IPS-18a (cell line): ENCODE measurements around the gene SIGLEC1.

ENCODE experiments used
- H3K27ac ChIP-seq: one replicate; pipeline ENCODE4 v1.5.1; 2013; ENCODE audit warnings: low read length
- H3K27me3 ChIP-seq: one replicate; pipeline ENCODE4 v1.6.1; 2013; ENCODE audit warnings: mild to moderate bottlenecking, low read length; ENCODE audit not compliant: control insufficient read depth, insufficient read depth
- H3K36me3 ChIP-seq: one replicate; pipeline ENCODE4 v1.6.1; 2013; ENCODE audit warnings: low read depth, low read length; ENCODE audit not compliant: control insufficient read depth
- H3K4me1 ChIP-seq: one replicate; pipeline ENCODE4 v1.6.1; 2013; ENCODE audit warnings: low read depth, low read length; ENCODE audit not compliant: control insufficient read depth
- H3K4me3 ChIP-seq: one replicate; pipeline ENCODE4 v1.5.1; 2013; ENCODE audit warnings: low read length
- H3K9ac ChIP-seq: one replicate; pipeline ENCODE4 v1.6.1; 2013; ENCODE audit warnings: mild to moderate bottlenecking, low read length, moderate library complexity
- H3K9me3 ChIP-seq: one replicate; pipeline ENCODE4 v1.6.1; 2013; ENCODE audit warnings: low read depth, low read length; ENCODE audit not compliant: control insufficient read depth

Gene SIGLEC1

DNA sequence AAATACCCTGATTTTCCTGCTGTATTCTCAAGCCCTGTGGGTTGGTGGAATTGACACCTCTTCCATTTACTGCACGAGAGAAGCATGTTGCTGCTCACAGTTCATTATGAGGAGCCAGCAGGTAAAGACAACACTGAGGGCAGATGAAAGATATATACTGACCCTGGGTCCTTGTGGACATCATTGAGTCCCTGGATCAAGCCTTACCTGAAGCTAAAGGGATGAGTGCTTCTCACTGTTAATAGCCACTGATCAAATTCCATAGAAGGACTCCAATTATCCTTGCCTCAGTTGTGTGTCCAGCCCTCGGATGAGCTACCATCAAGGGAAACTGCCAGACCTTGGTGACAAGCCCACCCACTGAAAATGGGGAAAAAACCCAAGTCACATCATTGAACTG is 7.7 kb upstream of the SIGLEC1 start:
- Histone ChIP-seq H3K36me3 (no peaks in the 10 kb centered on the region), H3K9me3 (no peaks in the 10 kb centered on the region), H3K27me3 (no peaks in the 10 kb centered on the region), H3K4me3 (no peak overlapping the region), H3K27ac (no peak overlapping the region), H3K4me1 (no peaks in the 10 kb centered on the region), H3K9ac (no peak overlapping the region)

DNA sequence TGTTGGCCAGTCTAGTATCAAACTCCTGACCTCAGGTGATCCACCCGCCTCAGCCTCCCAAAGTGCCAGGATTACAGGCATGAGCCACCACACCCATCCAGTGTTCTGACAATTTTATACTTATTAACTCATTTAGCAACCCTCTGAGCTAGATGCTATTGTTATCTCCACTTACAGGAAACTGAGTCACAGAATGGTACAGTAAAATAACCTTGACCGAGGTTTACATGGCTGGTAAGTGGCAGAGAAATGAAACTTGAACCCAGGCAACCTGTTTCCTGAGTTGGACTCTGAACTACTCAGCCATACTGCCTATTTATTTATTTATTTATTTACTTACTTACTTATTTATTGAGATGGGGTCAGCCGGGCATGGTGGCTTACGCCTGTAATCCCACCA is 6.6 kb upstream of the SIGLEC1 start:
- H3K27ac ChIP-seq = no peak overlapping the region
- H3K36me3 ChIP-seq = no peaks in the 10 kb centered on the region
- no peak overlapping the region for H3K4me3 ChIP-seq
- no peak overlapping the region for H3K9ac ChIP-seq
- no peaks in the 10 kb centered on the region for H3K4me1 ChIP-seq
- no peaks in the 10 kb centered on the region for H3K27me3 ChIP-seq
- H3K9me3 ChIP-seq = no peaks in the 10 kb centered on the region

DNA sequence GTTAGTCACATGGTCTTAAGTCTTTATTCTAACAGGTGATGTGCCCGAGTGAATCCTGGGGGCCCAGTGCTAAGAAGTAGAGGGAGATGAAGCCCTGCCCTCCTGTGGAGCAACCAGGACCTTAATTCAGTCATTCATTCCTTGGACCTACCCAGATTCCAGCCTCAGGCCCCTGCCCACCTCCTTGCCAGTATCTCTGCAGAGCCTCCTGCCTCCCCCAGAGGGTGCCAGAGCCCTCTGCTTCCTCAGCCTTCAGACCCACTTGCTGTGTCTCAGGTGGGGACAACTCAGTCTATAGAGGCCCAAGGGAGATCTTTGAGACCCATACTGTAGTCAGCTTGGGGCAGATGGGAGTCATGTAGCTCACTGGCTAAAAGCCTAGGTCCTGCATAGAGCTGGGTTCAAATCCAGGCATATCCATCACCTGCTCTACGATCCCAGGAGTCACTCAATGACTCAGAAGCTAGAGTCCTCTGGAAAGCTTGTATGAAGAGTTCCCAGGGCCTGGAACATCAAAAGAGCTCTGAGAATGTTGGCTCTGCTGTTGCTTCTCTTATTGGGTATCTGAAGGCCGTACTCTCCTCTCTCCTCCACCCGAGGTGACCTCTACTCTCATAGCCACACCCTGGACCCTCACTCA is 3.9 kb upstream of the SIGLEC1 start:
- no peaks in the 10 kb centered on the region for H3K9me3 ChIP-seq
- H3K4me3 ChIP-seq = no peak overlapping the region
- no peaks in the 10 kb centered on the region for H3K4me1 ChIP-seq
- no peak overlapping the region for H3K27ac ChIP-seq
- H3K36me3 ChIP-seq = no peaks in the 10 kb centered on the region
- H3K9ac ChIP-seq = no peak overlapping the region
- no peaks in the 10 kb centered on the region for H3K27me3 ChIP-seq

DNA sequence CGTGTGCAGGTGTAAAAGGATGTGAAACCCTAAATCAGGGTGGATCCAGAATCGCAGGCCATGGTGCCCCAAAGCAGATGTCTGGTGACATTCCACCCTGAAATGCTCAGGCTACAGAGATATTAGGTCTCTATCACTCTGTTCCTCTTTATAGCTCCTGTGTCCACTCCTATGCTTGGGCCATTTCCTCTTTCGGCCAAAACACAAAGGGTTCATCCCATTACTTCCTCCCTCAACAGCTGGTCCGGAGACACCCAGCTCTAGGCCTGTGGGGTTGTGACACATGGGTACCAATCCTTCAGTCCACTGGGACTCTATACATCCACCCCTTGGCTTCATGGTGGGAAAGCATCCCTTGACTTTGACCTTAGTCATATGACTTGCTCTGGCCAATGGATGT is 1.7 kb upstream of the SIGLEC1 start:
- H3K27ac ChIP-seq = no peak overlapping the region
- no peak overlapping the region for H3K9ac ChIP-seq
- H3K27me3 ChIP-seq = no peaks in the 10 kb centered on the region
- no peak overlapping the region for H3K4me3 ChIP-seq
- no peaks in the 10 kb centered on the region for H3K9me3 ChIP-seq
- H3K36me3 ChIP-seq = no peaks in the 10 kb centered on the region
- H3K4me1 ChIP-seq = no peaks in the 10 kb centered on the region

DNA sequence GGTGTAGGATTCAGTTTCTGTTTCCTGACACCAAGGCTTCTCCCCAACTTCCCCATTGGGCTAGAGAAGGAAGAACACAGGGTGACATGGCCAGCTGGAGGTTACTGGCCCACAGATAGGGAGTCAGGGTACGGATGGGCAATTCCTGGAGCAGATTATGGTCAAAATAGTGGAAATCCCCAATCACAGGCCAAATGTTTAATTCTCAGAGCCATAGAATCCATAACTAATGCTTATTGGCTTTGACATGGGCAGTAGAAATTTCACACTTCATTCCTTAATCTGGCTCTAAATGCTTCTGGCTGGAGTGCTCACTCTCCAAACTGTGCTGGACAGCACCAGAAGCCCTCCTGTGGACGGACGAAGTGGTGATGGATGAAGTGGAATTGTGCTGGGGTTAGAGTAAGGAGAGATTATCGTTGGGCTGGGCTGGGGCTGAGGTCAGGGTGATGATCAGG is 887 bp downstream of the SIGLEC1 start:
- Histone ChIP-seq H3K9me3 (no peaks in the 10 kb centered on the region), H3K27me3 (no peaks in the 10 kb centered on the region), H3K4me3 (no peak overlapping the region), H3K9ac (no peak overlapping the region), H3K36me3 (no peaks in the 10 kb centered on the region), H3K4me1 (no peaks in the 10 kb centered on the region), H3K27ac (no peak overlapping the region)

DNA sequence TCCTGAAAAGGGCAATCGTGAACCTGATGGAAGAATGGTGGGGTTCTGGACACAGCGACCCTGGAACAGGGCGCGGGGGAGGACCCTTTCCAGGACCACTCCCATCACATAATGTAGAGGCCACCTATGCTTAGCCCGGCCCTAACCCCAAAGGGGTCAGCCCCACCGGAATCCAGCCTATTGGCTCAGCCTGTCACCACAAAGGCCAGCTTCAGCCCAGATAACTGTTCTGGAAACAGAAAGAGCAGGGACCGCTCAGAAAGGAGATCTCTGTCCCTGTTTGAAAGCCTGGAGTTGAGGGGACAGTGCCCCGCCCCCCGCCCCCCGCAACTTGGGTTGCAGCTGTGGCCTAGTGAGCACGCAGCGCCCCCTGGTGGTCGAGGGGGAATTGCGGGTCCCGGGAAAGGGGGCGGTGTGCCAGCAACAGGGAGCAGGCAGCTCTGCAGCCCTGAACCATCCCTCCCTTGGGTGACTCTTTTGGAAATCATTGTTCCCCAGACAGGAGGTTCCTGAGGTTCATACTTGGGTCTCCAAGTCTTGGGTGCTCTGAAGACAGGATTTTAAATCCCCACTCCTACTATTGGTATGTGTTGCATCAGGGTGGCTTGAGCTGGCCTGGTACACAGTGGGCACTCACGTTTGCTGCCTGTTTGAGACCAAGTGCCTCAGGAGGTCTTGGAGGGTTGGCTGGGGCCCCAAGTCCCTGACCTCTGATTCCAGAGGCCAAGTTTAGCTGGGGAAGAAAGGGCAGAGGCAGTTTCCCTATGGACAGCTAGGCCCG is 1.5 kb downstream of the SIGLEC1 start:
- H3K9ac ChIP-seq = no peak overlapping the region
- H3K27me3 ChIP-seq = no peaks in the 10 kb centered on the region
- H3K4me1 ChIP-seq = no peaks in the 10 kb centered on the region

DNA sequence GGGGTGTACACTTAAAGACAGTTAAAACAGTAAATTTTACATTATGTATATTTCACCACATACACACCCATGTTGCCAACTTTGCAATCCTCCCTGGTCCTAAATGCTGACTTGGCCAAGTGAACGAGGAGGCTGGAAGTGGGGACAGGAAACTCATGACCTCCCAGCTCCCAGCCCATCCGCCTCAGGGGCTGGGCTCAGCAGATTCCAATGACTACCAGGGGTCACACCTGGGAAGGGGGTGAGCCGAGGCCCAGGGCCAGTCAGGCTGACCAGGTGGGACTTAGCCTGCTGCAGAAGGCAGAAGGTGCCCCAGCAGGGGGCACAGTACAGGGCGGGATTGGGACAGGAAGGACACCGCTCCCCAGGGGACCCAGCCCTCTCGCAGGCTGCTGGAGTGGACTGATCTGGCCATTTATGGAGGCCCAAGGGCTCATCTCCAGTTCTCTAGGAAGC is 2.4 kb downstream of the SIGLEC1 start:
- no peak overlapping the region for H3K4me3 ChIP-seq
- no peak overlapping the region for H3K9ac ChIP-seq
- H3K36me3 ChIP-seq = no peaks in the 10 kb centered on the region
- H3K9me3 ChIP-seq = no peaks in the 10 kb centered on the region
- no peak overlapping the region for H3K27ac ChIP-seq
- no peaks in the 10 kb centered on the region for H3K4me1 ChIP-seq
- H3K27me3 ChIP-seq = no peaks in the 10 kb centered on the region

More for the DNA sequence above, 1.5 kb downstream of the SIGLEC1 start:
- no peak overlapping the region for H3K4me3 ChIP-seq
- H3K9me3 ChIP-seq = no peaks in the 10 kb centered on the region
- H3K27ac ChIP-seq = no peak overlapping the region
- H3K36me3 ChIP-seq = no peaks in the 10 kb centered on the region

DNA sequence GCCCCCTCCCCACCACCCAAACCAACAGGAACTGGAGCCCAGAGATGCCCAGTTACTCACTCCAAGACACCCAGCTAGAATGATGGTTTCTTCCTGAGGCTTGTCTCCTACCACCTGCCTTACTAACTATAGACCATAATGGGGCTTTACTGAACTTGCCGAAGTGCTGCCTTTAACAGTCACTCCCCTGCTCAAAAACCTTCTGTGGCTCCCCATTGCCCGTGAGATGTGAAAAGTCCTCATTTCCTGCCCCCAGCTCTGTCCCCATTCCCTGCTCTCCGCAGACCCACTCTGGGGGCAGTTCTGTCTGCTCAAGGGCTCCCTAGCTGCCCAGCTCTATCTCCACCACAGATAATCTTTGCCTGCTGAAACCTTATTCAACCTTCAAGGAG is 4.9 kb downstream of the SIGLEC1 start:
- Histone ChIP-seq H3K4me3 (no peak overlapping the region), H3K27me3 (no peaks in the 10 kb centered on the region), H3K36me3 (no peaks in the 10 kb centered on the region), H3K27ac (no peak overlapping the region), H3K9me3 (no peaks in the 10 kb centered on the region), H3K9ac (no peak overlapping the region), H3K4me1 (no peaks in the 10 kb centered on the region)

DNA sequence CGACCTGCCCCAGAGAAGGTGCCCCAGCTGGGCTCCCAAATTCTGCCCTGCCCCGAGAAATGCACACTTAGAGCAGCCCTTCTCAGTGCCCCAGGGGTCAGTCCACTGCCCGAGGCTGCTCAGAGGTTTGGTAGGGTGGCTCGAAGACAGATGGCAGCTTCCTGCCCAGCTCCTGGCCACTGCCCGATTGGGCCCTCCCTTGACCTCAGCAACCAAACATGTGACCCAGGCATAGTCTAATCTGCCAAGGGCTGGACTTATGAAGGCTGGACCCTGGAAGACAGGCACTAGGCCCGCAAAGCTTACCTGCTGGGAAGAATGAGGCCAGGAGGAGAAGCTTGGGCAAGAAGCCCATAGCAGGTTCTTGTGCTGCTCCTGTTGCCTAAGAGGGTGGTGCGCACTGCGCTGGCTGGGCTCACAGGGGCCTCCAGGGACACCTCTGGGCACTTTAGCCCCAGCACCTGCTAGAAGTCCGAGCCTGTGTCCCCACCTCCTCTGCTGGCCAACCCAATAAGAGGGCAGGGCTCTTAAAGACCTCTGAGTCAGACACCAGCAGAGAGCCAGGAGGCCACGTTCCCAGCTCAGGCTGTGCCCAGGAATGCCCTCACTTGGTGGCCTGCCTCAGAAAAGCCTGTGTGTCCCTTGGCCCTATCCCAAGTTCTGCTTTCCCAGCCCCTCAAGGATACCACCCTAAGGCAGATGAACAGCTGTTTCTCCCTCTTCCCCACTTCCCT is 5.5 kb downstream of the SIGLEC1 start:
- H3K27me3 ChIP-seq = no peaks in the 10 kb centered on the region
- no peak overlapping the region for H3K9ac ChIP-seq
- no peaks in the 10 kb centered on the region for H3K36me3 ChIP-seq
- H3K9me3 ChIP-seq = no peaks in the 10 kb centered on the region
- H3K4me3 ChIP-seq = no peak overlapping the region
- H3K4me1 ChIP-seq = no peaks in the 10 kb centered on the region
- H3K27ac ChIP-seq = no peak overlapping the region

DNA sequence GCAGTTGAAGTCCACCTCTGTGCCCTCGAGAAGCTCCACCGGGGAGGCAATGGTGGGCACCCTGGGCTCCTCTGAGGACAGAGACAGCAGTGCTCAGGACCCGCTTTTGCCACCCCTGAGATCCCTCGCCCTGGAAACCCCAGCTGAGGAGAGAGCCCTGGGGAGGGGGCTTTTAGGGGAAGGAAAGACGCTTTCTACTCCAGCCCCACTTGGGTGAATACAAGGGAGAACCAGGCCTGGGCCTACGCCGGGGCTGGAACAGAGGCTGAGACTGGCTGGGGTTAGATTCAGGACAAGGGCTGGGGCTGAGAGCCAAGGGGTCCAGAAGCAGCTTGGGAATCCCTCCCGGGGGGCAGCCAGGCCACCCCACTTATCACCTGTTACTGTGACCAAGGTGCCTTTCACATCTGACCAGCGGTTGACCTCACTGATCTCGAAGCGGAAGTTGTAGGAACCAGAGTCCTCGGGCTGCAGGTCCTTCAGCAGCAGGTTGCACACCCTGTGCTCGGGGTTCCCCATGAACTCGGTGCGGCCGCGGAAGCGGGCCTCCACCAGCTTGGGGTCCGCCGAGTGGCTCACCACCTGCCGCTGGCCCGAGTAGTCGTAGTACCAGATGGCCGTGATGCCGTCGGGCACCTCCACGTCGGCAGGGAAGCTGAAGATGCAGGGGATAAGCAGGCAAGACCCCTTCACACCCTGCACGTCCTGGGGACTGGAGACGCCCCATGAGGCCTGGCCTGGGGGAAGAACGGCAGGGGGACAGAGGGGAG is 6.2 kb downstream of the SIGLEC1 start:
- Histone ChIP-seq H3K4me1 (no peaks in the 10 kb centered on the region), H3K4me3 (no peak overlapping the region), H3K36me3 (no peaks in the 10 kb centered on the region), H3K27me3 (no peaks in the 10 kb centered on the region), H3K9me3 (no peaks in the 10 kb centered on the region), H3K9ac (no peak overlapping the region), H3K27ac (no peak overlapping the region)

DNA sequence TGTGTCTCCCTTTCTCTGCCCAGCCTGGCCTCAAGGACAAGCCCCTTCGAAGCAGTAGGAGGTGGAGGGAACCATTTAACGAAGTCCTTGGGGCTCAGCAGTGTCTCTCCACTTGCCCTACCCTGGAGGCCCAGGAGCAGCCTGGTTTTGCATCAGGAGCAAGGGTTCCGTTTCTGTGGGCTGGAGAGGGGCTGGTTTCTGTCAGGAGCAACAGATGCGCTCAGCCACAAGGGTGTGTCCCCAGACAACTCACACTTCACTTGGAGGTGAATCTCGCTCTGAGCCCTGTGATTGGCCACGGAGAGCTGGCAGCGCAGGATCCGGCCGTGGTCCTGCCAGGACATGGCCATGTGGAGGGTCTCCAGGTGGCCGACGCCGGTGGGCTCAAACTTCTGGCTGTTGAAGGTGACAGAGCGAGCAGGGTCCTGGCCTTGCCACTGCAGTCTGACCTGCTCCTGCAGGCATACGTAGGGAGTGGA is 6.9 kb downstream of the SIGLEC1 start:
- Histone ChIP-seq H3K9me3 (no peaks in the 10 kb centered on the region), H3K4me3 (no peak overlapping the region), H3K9ac (no peak overlapping the region), H3K4me1 (no peaks in the 10 kb centered on the region), H3K36me3 (no peaks in the 10 kb centered on the region), H3K27ac (no peak overlapping the region), H3K27me3 (no peaks in the 10 kb centered on the region)
